H1 (cell line): Measurements from ENCODE around the gene FLRT2. TPM values are rescaled to one million over a fixed set of nuclear protein-coding genes. Genes with fewer than 3 reads are reported as not detected.

Source experiments
- CHD1 ChIP-seq: IDR thresholded peaks from 2 replicates; pipeline ENCODE4 v1.6.1; 2012; ENCODE audit warnings: low read depth, low read length, improper control_type of control experiment
- CHD7 ChIP-seq: fragments of 300-600 bp; sonication (generic); IDR thresholded peaks from 2 replicates; pipeline ENCODE4 v1.7.1; 2012; ENCODE audit warnings: low read length, moderate library complexity, mild to moderate bottlenecking, inconsistent platforms; ENCODE audit not compliant: insufficient replicate concordance
- EP300 ChIP-seq, 2 experiments: IDR thresholded peaks; 1 replicate in 1 of 2; 2 replicates in 1 of 2; pipeline ENCODE4 v1.6.1; 2011 to 2012; ENCODE audit warnings: low read depth in 2 of 2, low read length in 2 of 2, mild to moderate bottlenecking in 2 of 2, borderline replicate concordance in 1 of 2, inconsistent platforms in 1 of 2, moderate library complexity in 1 of 2
- EZH2 ChIP-seq: fragments of 200-600 bp; sonication (generic); IDR thresholded peaks from 2 replicates; pipeline ENCODE4 v1.7.1; 2012; ENCODE audit warnings: low read depth, mild to moderate bottlenecking, moderate library complexity, low read length, inconsistent platforms; ENCODE audit not compliant: severe bottlenecking
- GABPA ChIP-seq: IDR thresholded peaks from 2 replicates; pipeline ENCODE4 v1.6.1; 2011; ENCODE audit warnings: mild to moderate bottlenecking, low read length, moderate library complexity, borderline replicate concordance; ENCODE audit not compliant: insufficient read depth
- HDAC2 ChIP-seq, 2 experiments: fragments of 300-600 bp in 1 of 2; sonication (generic) in 1 of 2; IDR thresholded peaks; 2 replicates each; pipeline ENCODE4 v1.6.1; 2011 to 2012; ENCODE audit warnings: low read depth in 2 of 2, low read length in 2 of 2, mild to moderate bottlenecking in 2 of 2, moderate library complexity in 2 of 2, borderline replicate concordance in 1 of 2, inconsistent platforms in 1 of 2
- NRF1 ChIP-seq: IDR thresholded peaks from 2 replicates; pipeline ENCODE4 v1.6.1; 2011; ENCODE audit warnings: mild to moderate bottlenecking, low read depth, low read length, improper control_type of control experiment
- TAF1 ChIP-seq: IDR thresholded peaks from 2 replicates; pipeline ENCODE4 v1.6.1; 2011; ENCODE audit warnings: mild to moderate bottlenecking, low read depth, low read length
- polyA plus RNA-seq, 7 experiments: library from polyadenylated mRNA; depleted of rRNA in 3 of 7; stranded (reverse) in 5 of 7; unstranded in 2 of 7; fragments of >200 nt in 5 of 7; fragments of 200-250 nt in 2 of 7; gene quantifications; 1 replicate in 5 of 7; 2 replicates in 1 of 7; 4 replicates in 1 of 7; pipeline versions ENCODE4 v1.2.1 to v1.2.3, GENCODE V29; 2011 to 2013; ENCODE audit warnings: missing spikeins in 2 of 7, mixed read lengths in 2 of 7
- total RNA-seq: library from RNA; stranded (reverse); fragmentation: NEBNext Ultra II Directional; extraction: Animal tissue kit (Norgen Biotek cat#: 25700); gene quantifications from 2 replicates; pipeline ENCODE4 v1.2.1, GENCODE V29; 2021
- TF ChIP-seq, protein P1 (sequence below): IDR thresholded peaks from 2 replicates; pipeline ENCODE4 v1.6.1; 2012; ENCODE audit warnings: low read length, inconsistent platforms

The FLRT2 gene
- total and polyA plus RNA-seq, 2 of the 8 experiments (the other 6 are each of a cell fraction or from before 2014, with no cell fraction given), result 2.4 to 6.9 TPM

GRCh38 chr14:85514487-85514886, 15.5 kb upstream of the FLRT2 start (continued):
- TF ChIP-seq CHD7 (no peak), TAF1 (no peak), NRF1 (no peak), EZH2 (no peak), GABPA (no peak), EP300 (IDR thresholded peaks at IDR 0.05; ENCODE audit: borderline replicate concordance in 1 of 2, low read depth in 2 of 2, low read length in 2 of 2) (no peak), CHD1 (no peak), HDAC2 (IDR thresholded peaks at IDR 0.05; ENCODE audit: borderline replicate concordance in 1 of 2, low read depth in 2 of 2, low read length in 2 of 2) (no peak)
- TF ChIP-seq, protein P1, sequence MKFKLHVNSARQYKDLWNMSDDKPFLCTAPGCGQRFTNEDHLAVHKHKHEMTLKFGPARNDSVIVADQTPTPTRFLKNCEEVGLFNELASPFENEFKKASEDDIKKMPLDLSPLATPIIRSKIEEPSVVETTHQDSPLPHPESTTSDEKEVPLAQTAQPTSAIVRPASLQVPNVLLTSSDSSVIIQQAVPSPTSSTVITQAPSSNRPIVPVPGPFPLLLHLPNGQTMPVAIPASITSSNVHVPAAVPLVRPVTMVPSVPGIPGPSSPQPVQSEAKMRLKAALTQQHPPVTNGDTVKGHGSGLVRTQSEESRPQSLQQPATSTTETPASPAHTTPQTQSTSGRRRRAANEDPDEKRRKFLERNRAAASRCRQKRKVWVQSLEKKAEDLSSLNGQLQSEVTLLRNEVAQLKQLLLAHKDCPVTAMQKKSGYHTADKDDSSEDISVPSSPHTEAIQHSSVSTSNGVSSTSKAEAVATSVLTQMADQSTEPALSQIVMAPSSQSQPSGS, result no peak
